HCT116 (cell line): ENCODE data around the gene EEF1AKMT4.

ENCODE experiments used
- CBX3 ChIP-seq: IDR thresholded peaks from 2 replicates; pipeline ENCODE4 v1.6.1; 2012; ENCODE audit warnings: low read depth
- CEBPB ChIP-seq: IDR thresholded peaks from 2 replicates; pipeline ENCODE4 v1.6.1; 2012; ENCODE audit warnings: low read depth
- CTCF ChIP-seq, 3 experiments: fragments of 200-600 bp in 1 of 3; sonication (generic) in 1 of 3; IDR thresholded peaks in 2 of 3; conservative IDR thresholded peaks in 1 of 3; 2 replicates each; pipeline ENCODE4 v1.5.1; 2012 to 2017; ENCODE audit warnings: low read depth in 2 of 3, low read length in 2 of 3, antibody characterized with exemption in 1 of 3, borderline replicate concordance in 1 of 3, control low read depth in 1 of 3, mild to moderate bottlenecking in 1 of 3, mixed read lengths in 1 of 3, mixed run types in 1 of 3, moderate library complexity in 1 of 3; ENCODE audit not compliant: insufficient read depth in 1 of 3
- EZH2 ChIP-seq: fragments of 200-600 bp; sonication (generic); IDR thresholded peaks from 2 replicates; pipeline ENCODE4 v1.6.1; 2017; ENCODE audit warnings: antibody characterized with exemption, mixed run types
- EZH2phosphoT487 ChIP-seq: fragments of 200-600 bp; IDR thresholded peaks from 2 replicates; pipeline ENCODE4 v1.6.1; 2018; ENCODE audit warnings: antibody characterized with exemption, borderline replicate concordance
- POLR2A ChIP-seq: IDR thresholded peaks from 2 replicates; pipeline ENCODE4 v1.7.0; 2011; ENCODE audit warnings: borderline replicate concordance; ENCODE audit not compliant: insufficient read depth, insufficient read length; ENCODE audit errors: extremely low read depth
- POLR2AphosphoS5 ChIP-seq: IDR thresholded peaks from 2 replicates; pipeline ENCODE4 v1.6.1; 2011; ENCODE audit warnings: mild to moderate bottlenecking, low read depth, low read length, moderate library complexity
- REST ChIP-seq: IDR thresholded peaks from 2 replicates; pipeline ENCODE4 v1.6.1; 2012; ENCODE audit warnings: low read depth
- SP1 ChIP-seq: IDR thresholded peaks from 2 replicates; pipeline ENCODE4 v1.6.1; 2012; ENCODE audit warnings: low read depth
- TCF7L2 ChIP-seq: IDR thresholded peaks from 2 replicates; pipeline ENCODE4 v1.7.0; 2011; ENCODE audit warnings: borderline replicate concordance, inconsistent platforms; ENCODE audit not compliant: insufficient read depth, insufficient read length; ENCODE audit errors: extremely low read depth
- YY1 ChIP-seq: IDR thresholded peaks from 2 replicates; pipeline ENCODE4 v1.6.1; 2011; ENCODE audit warnings: low read length, low read depth, moderate library complexity, mild to moderate bottlenecking; ENCODE audit not compliant: insufficient replicate concordance; ENCODE audit errors: extremely low read depth
- ZNF274 ChIP-seq: fragments of 200-500 bp; sonication (Bioruptor generic); IDR thresholded peaks from 2 replicates; pipeline ENCODE4 v1.6.1; 2014; ENCODE audit warnings: mild to moderate bottlenecking, low read depth, low read length, inconsistent platforms

GRCh38 chr3:184277366-184277765 is 27.9 kb downstream of the EEF1AKMT4 start:
- no peak for TF ChIP-seq SP1
- no peak for TF ChIP-seq EZH2
- TF ChIP-seq EZH2phosphoT487 = no peak
- TF ChIP-seq YY1 = no peak
- TF ChIP-seq CTCF (IDR thresholded peaks at IDR 0.05 in 2 of 3, conservative IDR thresholded peaks at IDR 0.05 in 1 of 3; ENCODE audit: borderline replicate concordance in 1 of 3, insufficient read depth in 1 of 3, low read depth in 2 of 3, low read length in 2 of 3) = no peak
- TF ChIP-seq POLR2A = no peak
- TF ChIP-seq CEBPB = no peak
- no peak for TF ChIP-seq TCF7L2
- no peak for TF ChIP-seq POLR2AphosphoS5
- TF ChIP-seq CBX3 = no peak
- no peak for TF ChIP-seq ZNF274
- no peak for TF ChIP-seq REST
